ENCODE measurements around the gene ZNF639.

GRCh38 chr3:179301645-179302044 lies 21.2 kb upstream of the ZNF639 start:
- no peak for TF ChIP-seq CTCF (IDR thresholded peaks at IDR 0.05)
- TF ChIP-seq EP300 (IDR thresholded peaks at IDR 0.05), result no peak

Measured in esophagus muscularis mucosa (tissue), 3 donors.